CD4-positive, alpha-beta T cell treated with Interleukin-1 beta for 1 hour (primary cell): Measurements from ENCODE around the gene IKZF5.

Experiments used
- DNase-seq, 2 donors: peaks; one replicate each; pipeline ENCODE4 v3.0.0-alpha.2; 2020 to 2022

Gene IKZF5

GRCh38 chr10:123013456-123014419 is 5.1 kb upstream of the IKZF5 start:
- no peak for DNase-seq

GRCh38 chr10:123011987-123012386 is 3.4 kb upstream of the IKZF5 start:
- no peak for DNase-seq

GRCh38 chr10:123009105-123009820 is 668 bp upstream of the IKZF5 start:
- DNase-seq: no peak

- peak; percentile 60 to 66 for DNase-seq
Observed at GRCh38 chr10:123007558-123008354, 839 bp downstream of the IKZF5 start.

- DNase-seq: no peak
Observed at GRCh38 chr10:123004298-123004697, 4.3 kb downstream of the IKZF5 start.

- no peak for DNase-seq
Observed at GRCh38 chr10:123001370-123001769, 7.2 kb downstream of the IKZF5 start.

DNA sequence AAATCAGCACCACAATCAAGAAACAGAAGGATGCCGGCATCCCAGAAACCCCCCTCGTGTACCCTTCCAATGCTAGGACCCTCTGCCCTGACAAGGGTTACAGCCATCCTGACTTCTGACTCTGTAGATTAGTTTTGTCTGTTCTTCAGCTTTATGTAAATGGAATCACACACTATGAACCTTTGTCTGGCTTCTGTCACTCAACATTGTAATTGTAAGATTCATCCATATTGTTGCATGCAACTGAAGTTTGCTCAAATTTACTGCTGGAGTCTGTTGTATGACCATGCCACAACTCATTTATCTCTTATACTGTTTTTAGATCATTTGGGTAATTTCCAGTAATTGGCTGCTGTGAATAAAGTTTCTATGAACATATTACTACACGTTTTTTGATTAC is 8.4 kb downstream of the IKZF5 start:
- no peak for DNase-seq

DNA sequence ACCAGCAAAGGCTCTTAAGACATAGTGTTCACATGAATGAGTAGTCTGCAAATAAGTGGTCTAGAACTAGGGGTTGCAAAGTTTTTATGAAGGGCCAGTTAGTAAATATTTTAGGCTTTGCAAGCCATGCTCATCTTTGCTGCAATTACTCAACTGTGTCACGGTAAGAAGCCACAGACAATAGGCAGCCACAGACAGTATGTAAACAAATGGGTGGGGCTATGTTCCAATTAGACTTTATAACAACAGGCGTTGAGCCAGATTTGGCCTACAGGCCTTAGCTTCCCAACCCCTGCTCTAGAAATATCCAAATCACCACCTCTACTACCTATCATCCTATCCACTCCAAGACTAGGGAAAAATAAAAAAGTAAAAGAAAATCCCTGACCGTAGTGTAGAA is 9.2 kb downstream of the IKZF5 start:
- DNase-seq: no peak

DNA sequence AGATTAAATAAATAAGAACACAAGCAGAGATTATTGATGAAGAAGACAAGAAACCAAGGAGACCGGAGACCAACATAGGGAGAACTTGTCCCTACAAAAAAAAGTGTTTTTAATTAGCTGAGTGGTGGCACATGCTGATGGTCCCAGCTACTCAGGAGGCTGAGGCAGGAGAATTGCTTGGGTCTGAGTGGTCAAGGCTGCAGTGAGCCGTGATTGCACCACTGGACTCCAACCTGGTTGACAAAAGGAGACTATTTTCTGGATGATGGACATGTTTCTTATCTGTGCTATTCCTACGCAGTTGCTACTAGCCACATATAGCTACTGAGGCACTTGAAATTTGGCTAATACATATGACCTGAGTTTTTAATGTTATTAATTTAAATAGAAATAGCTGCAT is 9.7 kb downstream of the IKZF5 start:
- no peak for DNase-seq

GRCh38 chr10:122998360-122998917 is 10.2 kb downstream of the IKZF5 start:
- no peak for DNase-seq

GRCh38 chr10:122997864-122998263 is 10.7 kb downstream of the IKZF5 start:
- no peak for DNase-seq

GRCh38 chr10:122995936-122996335 is 12.7 kb downstream of the IKZF5 start:
- no peak for DNase-seq

- no peak for DNase-seq
Observed at GRCh38 chr10:122993797-122994336, 14.7 kb downstream of the IKZF5 start.

DNA sequence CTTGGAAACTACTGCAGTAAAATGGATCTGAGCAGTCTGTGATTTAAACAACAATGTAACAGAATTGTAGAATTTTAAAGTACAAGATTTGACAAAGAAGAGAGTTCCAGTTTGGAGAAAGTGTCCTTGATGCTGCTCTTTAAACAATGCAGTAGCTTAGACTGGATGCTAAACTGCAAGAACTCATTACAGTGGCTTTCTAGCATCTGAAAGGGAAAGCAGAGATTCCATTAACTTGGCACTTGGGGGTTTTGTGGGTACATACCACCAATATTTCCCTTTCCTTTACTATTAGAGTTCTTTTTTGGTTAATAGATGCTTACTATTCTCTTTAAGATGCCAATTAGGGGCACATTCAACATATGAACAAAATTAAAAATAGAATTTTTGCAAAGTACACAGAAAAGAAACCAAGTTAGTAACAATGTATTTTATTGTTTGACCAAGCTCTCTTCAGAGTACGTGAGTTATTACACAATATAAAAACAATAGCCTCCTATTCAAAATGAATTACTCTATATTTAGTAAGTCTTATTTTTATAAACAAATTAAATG is 16.5 kb downstream of the IKZF5 start:
- DNase-seq: no peak

DNA sequence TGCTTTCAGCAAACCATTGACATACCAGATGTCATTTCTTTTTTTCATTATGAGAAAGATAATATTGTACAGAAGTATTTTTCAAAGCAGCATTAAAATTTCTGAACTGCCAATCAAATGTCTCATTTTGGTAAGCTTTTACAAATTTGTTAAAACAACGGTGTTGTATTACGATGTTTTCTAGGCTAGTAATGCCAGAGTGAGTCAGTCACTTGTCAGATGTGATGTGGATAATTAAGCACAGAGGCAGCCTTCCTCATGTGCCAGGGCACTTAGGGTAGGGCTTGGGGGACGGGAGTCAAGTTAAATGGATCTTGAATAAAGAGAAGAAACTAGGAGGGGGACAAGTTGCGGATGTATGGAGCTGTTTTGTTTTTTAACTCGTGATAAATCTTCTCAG is 18.3 kb downstream of the IKZF5 start:
- DNase-seq: no peak

DNA sequence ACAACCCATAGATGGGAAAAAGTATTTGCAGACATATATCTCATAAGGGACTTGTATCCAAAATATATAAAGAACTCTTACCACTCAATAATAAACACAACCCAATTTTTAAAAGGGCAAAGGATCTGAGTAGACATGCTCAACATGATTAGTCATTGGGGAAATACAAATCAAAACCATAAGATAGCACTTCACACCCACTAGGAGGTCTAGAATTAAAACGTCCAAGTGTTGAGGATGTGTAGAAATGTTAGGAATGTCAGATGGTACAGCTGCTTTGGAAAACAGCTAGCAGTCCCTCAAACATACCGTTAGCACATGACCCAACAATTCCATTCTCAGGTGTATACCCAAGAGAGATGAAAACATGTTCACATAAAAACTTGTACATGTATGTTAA is 20.1 kb downstream of the IKZF5 start:
- no peak for DNase-seq

DNA sequence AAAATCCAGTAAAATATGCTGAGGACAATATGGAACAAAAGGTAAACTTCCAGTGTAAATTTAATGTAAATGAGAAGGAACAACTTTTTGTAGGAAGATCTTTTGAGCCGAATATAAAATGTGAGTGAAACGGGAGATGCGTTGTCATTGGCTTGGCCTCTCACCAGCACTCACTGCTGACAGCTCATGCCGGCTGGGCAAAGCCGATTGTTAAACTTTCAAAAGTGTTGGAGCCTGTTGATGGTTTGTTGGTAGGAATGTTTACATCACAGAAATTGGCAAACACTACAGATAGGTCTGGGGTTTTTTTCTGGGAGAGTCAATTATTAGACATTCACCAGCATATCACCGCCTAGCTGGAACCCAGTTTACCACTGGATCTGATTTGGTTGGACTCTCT is 22.3 kb downstream of the IKZF5 start:
- no peak for DNase-seq

- no peak for DNase-seq
Observed at GRCh38 chr10:122984708-122985107, 23.9 kb downstream of the IKZF5 start.

DNA sequence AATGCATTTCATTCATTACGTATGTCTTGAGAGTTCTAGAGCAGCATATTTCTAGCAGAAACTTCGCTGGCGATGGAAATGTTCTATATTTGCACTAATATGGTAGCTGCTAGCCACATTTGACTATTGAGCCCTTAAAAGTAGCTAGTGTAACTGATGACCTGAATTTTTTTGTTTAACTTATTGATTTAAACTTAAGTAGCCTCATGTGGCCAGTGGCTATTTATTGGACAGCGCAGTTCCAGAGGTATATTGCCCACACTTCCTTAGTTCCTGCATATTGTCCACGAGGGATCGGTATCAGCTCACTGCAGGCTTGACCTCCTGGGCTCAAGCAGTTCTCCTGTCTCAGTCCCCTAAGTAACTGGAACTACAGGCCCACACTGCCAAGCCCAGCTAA is 24.7 kb downstream of the IKZF5 start:
- DNase-seq: no peak

DNA sequence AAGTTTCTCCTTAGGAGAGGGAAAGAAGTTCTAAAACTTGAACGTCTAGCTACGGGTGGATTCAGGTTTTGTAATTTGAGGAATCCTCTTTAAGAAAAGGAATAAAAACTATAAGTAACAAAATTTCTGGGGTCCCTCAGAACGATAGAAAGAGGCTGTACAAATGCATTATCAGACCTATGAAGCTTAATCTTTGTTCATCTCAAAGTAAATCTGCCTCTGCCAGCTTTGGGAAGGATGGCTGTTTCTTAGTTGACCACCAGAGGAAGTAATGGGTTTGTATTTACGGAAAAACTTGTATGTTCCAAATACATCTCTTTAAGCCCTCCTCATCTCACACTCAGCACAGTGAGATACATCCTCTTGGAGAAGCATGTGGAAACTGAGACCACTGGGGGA is 27.5 kb downstream of the IKZF5 start:
- peak in 1 of 2 donors; percentile 14 for DNase-seq

DNA sequence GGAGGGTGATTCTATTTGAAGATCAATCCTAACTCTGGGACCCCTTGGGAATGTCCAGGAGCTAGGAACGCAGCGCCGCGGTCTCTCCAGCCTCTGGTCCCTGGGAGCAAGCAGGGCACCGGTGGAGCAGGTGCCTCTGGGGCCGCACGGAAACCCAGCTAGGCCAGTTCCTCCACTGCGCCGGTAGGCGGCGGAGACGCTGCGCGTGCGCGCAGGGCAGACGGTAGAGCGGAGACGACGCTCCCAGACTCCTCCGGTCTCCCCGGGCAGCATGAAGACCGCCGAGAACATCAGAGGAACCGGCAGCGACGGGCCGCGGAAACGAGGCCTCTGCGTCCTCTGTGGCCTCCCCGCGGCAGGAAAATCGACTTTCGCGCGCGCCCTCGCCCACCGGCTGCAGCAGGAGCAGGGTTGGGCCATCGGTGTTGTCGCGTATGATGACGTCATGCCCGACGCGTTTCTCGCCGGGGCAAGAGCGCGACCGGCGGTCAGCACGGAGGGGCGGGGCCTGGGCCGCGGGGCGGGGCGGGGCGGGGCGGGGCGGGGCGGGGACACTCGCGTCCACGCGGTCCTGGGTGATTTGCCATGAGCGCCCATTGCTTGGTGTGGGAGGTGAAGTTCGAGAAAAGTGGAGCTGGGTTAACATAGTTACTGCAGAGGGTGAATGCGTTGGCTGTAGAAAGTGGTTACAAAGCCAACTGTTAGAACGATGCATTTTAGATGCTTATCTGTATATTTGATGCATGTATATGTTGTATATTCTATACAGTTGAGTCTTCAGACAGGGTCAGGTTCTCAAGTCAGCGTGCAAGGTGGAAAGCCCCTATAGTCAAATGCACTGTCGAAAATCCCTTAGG is 28.2 kb downstream of the IKZF5 start, which contains the start of gene PSTK:
Gene PSTK (plus strand): TSS at position 193 of the 857 bp plus-strand sequence. CDS start 79 bp downstream, at position 272.
- DNase-seq: peak; percentile 90 to 92
